ENCODE results near the gene ELF1.
A peak's percentile ranks its signal among the peaks of the same experiment; 100 is the strongest.
"Not testable (repeated sequence)": the region's sequence is repeated elsewhere in the genome, so short reads cannot be mapped to it uniquely, and the experiment has no call there.

ELF1 gene

GRCh38 chr13:40980461-40980860, 38.7 kb downstream of the ELF1 start:
- no peak for FAIRE-seq

- no peak for FAIRE-seq
These were observed 39.9 kb downstream of the ELF1 start for GRCh38 chr13:40979232-40979631.

GRCh38 chr13:40978109-40978508, 41.0 kb downstream of the ELF1 start:
- FAIRE-seq: not testable (repeated sequence)

- FAIRE-seq: no peak
These were observed 43.7 kb downstream of the ELF1 start for GRCh38 chr13:40975441-40975840.

GRCh38 chr13:40974460-40975407, 44.4 kb downstream of the ELF1 start:
- FAIRE-seq: peak; percentile 72

- FAIRE-seq: no peak
These were observed 45.7 kb downstream of the ELF1 start for GRCh38 chr13:40973409-40973808.

- FAIRE-seq: no peak
These were observed 47.8 kb downstream of the ELF1 start for GRCh38 chr13:40971321-40971720.

- FAIRE-seq: no peak
These were observed 48.3 kb downstream of the ELF1 start for GRCh38 chr13:40970803-40971202.

GRCh38 chr13:40969169-40969901, 49.8 kb downstream of the ELF1 start:
- no peak for FAIRE-seq

GRCh38 chr13:40968416-40969000, 50.6 kb downstream of the ELF1 start:
- no peak for FAIRE-seq

GRCh38 chr13:40966298-40966697, 52.8 kb downstream of the ELF1 start:
- FAIRE-seq: no peak

- no peak for FAIRE-seq
These were observed 55.2 kb downstream of the ELF1 start for GRCh38 chr13:40963927-40964326.

- no peak for FAIRE-seq
These were observed 57.3 kb downstream of the ELF1 start for GRCh38 chr13:40961826-40962225.

GRCh38 chr13:40961214-40961613, 57.9 kb downstream of the ELF1 start:
- FAIRE-seq: no peak

GRCh38 chr13:40960716-40961115, 58.4 kb downstream of the ELF1 start:
- no peak for FAIRE-seq

GRCh38 chr13:40958655-40959054, 60.5 kb downstream of the ELF1 start:
- no peak for FAIRE-seq

GRCh38 chr13:40946485-40946884, 72.6 kb downstream of the ELF1 start:
- no peak for FAIRE-seq

- peak; percentile 46 for FAIRE-seq
These were observed 76.0 kb downstream of the ELF1 start for GRCh38 chr13:40943073-40943472.

- no peak for FAIRE-seq
These were observed 77.5 kb downstream of the ELF1 start for GRCh38 chr13:40941581-40941980.

GRCh38 chr13:40940841-40941240, 78.3 kb downstream of the ELF1 start:
- no peak for FAIRE-seq

- no peak for FAIRE-seq
These were observed 85.5 kb downstream of the ELF1 start for GRCh38 chr13:40933508-40934204.

- no peak for FAIRE-seq
These were observed 86.9 kb downstream of the ELF1 start for GRCh38 chr13:40932252-40932651.

GRCh38 chr13:40931719-40932118, 87.4 kb downstream of the ELF1 start:
- FAIRE-seq: peak; percentile 66
